ENCODE measurements around the gene CWC27.

Gene CWC27

GRCh38 chr5:64939772-64940510, 171.2 kb downstream of the CWC27 start:
- FAIRE-seq (no peak), DNase-seq (ENCODE audit: insufficient read length, low spot score) (no peak)
- TF ChIP-seq POLR2A (IDR thresholded peaks at IDR 0.05; ENCODE audit: low read depth, low read length): no peak

GRCh38 chr5:64942460-64942859, 173.7 kb downstream of the CWC27 start:
- FAIRE-seq: no peak
- TF ChIP-seq POLR2A (IDR thresholded peaks at IDR 0.05; ENCODE audit: low read depth, low read length): no peak
- DNase-seq (ENCODE audit: insufficient read length, low spot score): no peak

- no peak for TF ChIP-seq POLR2A (IDR thresholded peaks at IDR 0.05; ENCODE audit: low read depth, low read length)
- no peak for DNase-seq (ENCODE audit: insufficient read length, low spot score)
- no peak for FAIRE-seq
Measured at GRCh38 chr5:64944868-64945267, 176.1 kb downstream of the CWC27 start.

GRCh38 chr5:64947031-64947430, 178.3 kb downstream of the CWC27 start:
- no peak for TF ChIP-seq POLR2A (IDR thresholded peaks at IDR 0.05; ENCODE audit: low read depth, low read length)
- DNase-seq (ENCODE audit: insufficient read length, low spot score) (no peak), FAIRE-seq (peak; percentile 50)

- DNase-seq (ENCODE audit: insufficient read length, low spot score) (no peak), FAIRE-seq (no peak)
Measured at GRCh38 chr5:64947801-64948200, 179.1 kb downstream of the CWC27 start.

GRCh38 chr5:64949331-64949730, 180.6 kb downstream of the CWC27 start:
- no peak for TF ChIP-seq POLR2A (IDR thresholded peaks at IDR 0.05; ENCODE audit: low read depth, low read length)
- DNase-seq (ENCODE audit: insufficient read length, low spot score) (no peak), FAIRE-seq (peak; percentile 33)

More at GRCh38 chr5:64947801-64948200, 179.1 kb downstream of the CWC27 start:
- no peak for TF ChIP-seq POLR2A (IDR thresholded peaks at IDR 0.05; ENCODE audit: low read depth, low read length)

- no peak for TF ChIP-seq POLR2A (IDR thresholded peaks at IDR 0.05; ENCODE audit: low read depth, low read length)
- DNase-seq (ENCODE audit: insufficient read length, low spot score): no peak
- no peak for FAIRE-seq
Measured at GRCh38 chr5:64952951-64953673, 184.4 kb downstream of the CWC27 start.

GRCh38 chr5:64954518-64954917, 185.8 kb downstream of the CWC27 start:
- no peak for TF ChIP-seq POLR2A (IDR thresholded peaks at IDR 0.05; ENCODE audit: low read depth, low read length)
- DNase-seq (ENCODE audit: insufficient read length, low spot score) (no peak), FAIRE-seq (no peak)

- no peak for DNase-seq (ENCODE audit: insufficient read length, low spot score)
- peak; percentile 78 for FAIRE-seq
Measured at GRCh38 chr5:64958757-64959391, 190.1 kb downstream of the CWC27 start.

GRCh38 chr5:64963278-64963677, 194.5 kb downstream of the CWC27 start:
- DNase-seq (ENCODE audit: insufficient read length, low spot score): no peak
- TF ChIP-seq POLR2A (IDR thresholded peaks at IDR 0.05; ENCODE audit: low read depth, low read length): no peak
- no peak for FAIRE-seq

More at GRCh38 chr5:64958757-64959391, 190.1 kb downstream of the CWC27 start:
- no peak for TF ChIP-seq POLR2A (IDR thresholded peaks at IDR 0.05; ENCODE audit: low read depth, low read length)

GRCh38 chr5:64968591-64969110, 199.9 kb downstream of the CWC27 start:
- no peak for TF ChIP-seq POLR2A (IDR thresholded peaks at IDR 0.05; ENCODE audit: low read depth, low read length)
- FAIRE-seq (no peak), DNase-seq (ENCODE audit: insufficient read length, low spot score) (no peak)

- DNase-seq (ENCODE audit: insufficient read length, low spot score): no peak
- FAIRE-seq: no peak
- TF ChIP-seq POLR2A (IDR thresholded peaks at IDR 0.05; ENCODE audit: low read depth, low read length): no peak
Measured at GRCh38 chr5:64969578-64969977, 200.8 kb downstream of the CWC27 start.

- DNase-seq (ENCODE audit: insufficient read length, low spot score) (no peak), FAIRE-seq (no peak)
- no peak for TF ChIP-seq POLR2A (IDR thresholded peaks at IDR 0.05; ENCODE audit: low read depth, low read length)
Measured at GRCh38 chr5:64971513-64971912, 202.8 kb downstream of the CWC27 start.

- FAIRE-seq (no peak), DNase-seq (ENCODE audit: insufficient read length, low spot score) (no peak)
- no peak for TF ChIP-seq POLR2A (IDR thresholded peaks at IDR 0.05; ENCODE audit: low read depth, low read length)
Measured at GRCh38 chr5:64971990-64972389, 203.3 kb downstream of the CWC27 start.

Measured in H54 (cell line).